Heart right ventricle (tissue), 16 donors: Measurements from ENCODE around the gene HJURP. TPM values are rescaled to one million over a fixed set of nuclear protein-coding genes. Genes with fewer than 3 reads are reported as not detected.

Experiments
- ATAC-seq, 8 donors: fragments of 200-7000 bp; cut with Tn5 transposase; one replicate each; pipeline ENCODE4 v1.9.1; 2020; ENCODE audit warnings: mild to moderate bottlenecking in 8 of 8, moderate library complexity in 8 of 8, moderate number of reproducible peaks in 1 of 8
- DNase-seq, 2 donors: peaks; one replicate each; pipeline ENCODE4 v3.0.0-alpha.2; 2020
- H3K27ac ChIP-seq, 10 donors: fragments of 200-600 bp; sonication (generic) in 2 of 10; one replicate each; pipeline versions ENCODE4 v1.5.0 to v1.8.0; 2020 to 2022; ENCODE audit warnings: mild to moderate bottlenecking in 3 of 10
- H3K27me3 ChIP-seq, 7 donors: fragments of 200-600 bp; one replicate each; pipeline ENCODE4 v1.8.0; 2021 to 2022; ENCODE audit warnings: mild to moderate bottlenecking in 2 of 7
- H3K36me3 ChIP-seq, 9 donors: fragments of 200-600 bp; sonication (generic) in 1 of 9; one replicate each; pipeline versions ENCODE4 v1.5.0 to v1.8.0; 2020 to 2022; ENCODE audit warnings: mild to moderate bottlenecking in 2 of 9
- H3K4me1 ChIP-seq, 9 donors: fragments of 200-600 bp; sonication (generic) in 1 of 9; one replicate each; pipeline versions ENCODE4 v1.5.0 to v1.8.0; 2020 to 2022; ENCODE audit warnings: mild to moderate bottlenecking in 4 of 9
- H3K4me3 ChIP-seq, 10 donors: fragments of 200-600 bp; sonication (generic) in 2 of 10; one replicate each; pipeline versions ENCODE4 v1.5.0 to v1.8.0; 2020 to 2022; ENCODE audit warnings: mild to moderate bottlenecking in 7 of 10, moderate library complexity in 2 of 10
- H3K9me3 ChIP-seq, 11 donors: fragments of 200-600 bp in 10 of 11; sonication (generic) in 2 of 11; one replicate each; pipeline versions ENCODE4 v1.5.0 to v1.8.0; 2013 to 2022; ENCODE audit warnings: mild to moderate bottlenecking in 2 of 11, control low read depth in 1 of 11, moderate library complexity in 1 of 11
- WGBS, 2 donors: extraction: QIAGEN DNeasy Blood & Tissue Kit; methylation state at CpG; one replicate each; pipeline ENCODE4 v1.1.7; 2013; ENCODE audit warnings: inconsistent platforms in 1 of 2; 5-methylcytosine and 5-hydroxymethylcytosine counted together
- intact Hi-C, 10 donors: fragments of 100-400 bp; cut with DNase I; formaldehyde crosslinking; loops; one replicate each; pipeline versions ENCODE4 v1.11.1 to v1.14.2; 2022
- polyA plus RNA-seq, 2 donors: library from polyadenylated mRNA; stranded (reverse); fragments of 200-250 nt; gene quantifications; one replicate each; pipeline ENCODE4 v1.2.3, GENCODE V29; 2013
- total RNA-seq, 10 donors: library from RNA; stranded (reverse); fragmentation: NEBNext Ultra II Directional in 3 of 10; extraction: Animal tissue kit (Norgen Biotek cat#: 25700) in 3 of 10; gene quantifications; one replicate each; pipeline versions ENCODE4 v1.2.1 to v1.2.4, GENCODE V29; 2021 to 2023
- TF ChIP-seq, protein P1 (sequence below), 9 donors: fragments of 200-600 bp; sonication (generic) in 2 of 9; IDR thresholded peaks; one replicate each; pipeline versions ENCODE4 v1.5.0 to v1.8.0; 2021 to 2022; ENCODE audit warnings: antibody characterized with exemption in 9 of 9, mild to moderate bottlenecking in 5 of 9, moderate library complexity in 1 of 9
- donor health status: Arrhythmogenic right ventricular cardiomyopathy.
- donor health status: ischemic (EF 13 %, LVEDD 7.1; RV severe dilation, severe dysfunction).
- donor health status: healthy with polysubstance abuse.
- donor health status: DM: no; HTN: yes; CAD: no.
- donor health status: DM: no; HTN: no; CAD: no.
- donor health status: ischemic (EF 25% LVEDD 6.9; RV normal size, moderate dysfunction).
- donor health status: ischemic (EF 25% LVEDD 5.7; RV mildly dilated, moderate dysfunction).
- donor health status: healthy.
- donor health status: DM: yes; HTN: yes; CAD: no.
- donor health status: Ischemic cardiomyopathy.
- donor health status: ischemic (EF 35%, LVEDD 5.7; RV mildly dilated, moderate dysfunction).
- donor health status: nonischemic (EF 11% LVEDD 7.7; RV severe dilation, severe dysfunction).
- donor health status: DM: yes; HTN: yes; CAD: no.
- donor health status: PGD.
- donor health status: ischemic (EF 29% LVEDD 5.4; RV normal size, mild dysfunction).
- donor health status: nonischemic (EF 23%, LVEDD 6.1; RV moderate dilation, normal function).

Gene HJURP
- total and polyA plus RNA-seq, 12 donors, result 0.22 to 2.9 (median 0.44) TPM; not detected in 4

DNA sequence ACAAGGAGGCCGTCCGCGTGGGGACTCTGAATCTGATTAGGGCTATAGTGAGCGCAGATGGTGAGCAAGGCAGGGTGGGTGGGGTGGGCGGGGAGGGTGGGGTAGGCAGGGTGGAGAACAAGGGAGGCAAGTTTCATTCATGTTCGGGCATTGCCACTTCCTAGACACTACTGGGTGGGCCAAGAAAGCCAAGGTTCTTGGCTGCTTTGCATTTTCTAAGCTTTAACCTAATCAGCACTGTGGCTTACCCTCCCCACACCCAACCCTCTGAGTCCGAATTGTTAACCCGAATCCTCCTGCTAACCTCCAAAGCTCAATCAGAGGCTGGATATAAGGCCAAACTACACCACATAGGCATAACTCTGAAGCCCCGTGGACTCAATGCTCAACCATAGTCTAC is 58.1 kb downstream of the HJURP start:
- TF ChIP-seq, protein P1, sequence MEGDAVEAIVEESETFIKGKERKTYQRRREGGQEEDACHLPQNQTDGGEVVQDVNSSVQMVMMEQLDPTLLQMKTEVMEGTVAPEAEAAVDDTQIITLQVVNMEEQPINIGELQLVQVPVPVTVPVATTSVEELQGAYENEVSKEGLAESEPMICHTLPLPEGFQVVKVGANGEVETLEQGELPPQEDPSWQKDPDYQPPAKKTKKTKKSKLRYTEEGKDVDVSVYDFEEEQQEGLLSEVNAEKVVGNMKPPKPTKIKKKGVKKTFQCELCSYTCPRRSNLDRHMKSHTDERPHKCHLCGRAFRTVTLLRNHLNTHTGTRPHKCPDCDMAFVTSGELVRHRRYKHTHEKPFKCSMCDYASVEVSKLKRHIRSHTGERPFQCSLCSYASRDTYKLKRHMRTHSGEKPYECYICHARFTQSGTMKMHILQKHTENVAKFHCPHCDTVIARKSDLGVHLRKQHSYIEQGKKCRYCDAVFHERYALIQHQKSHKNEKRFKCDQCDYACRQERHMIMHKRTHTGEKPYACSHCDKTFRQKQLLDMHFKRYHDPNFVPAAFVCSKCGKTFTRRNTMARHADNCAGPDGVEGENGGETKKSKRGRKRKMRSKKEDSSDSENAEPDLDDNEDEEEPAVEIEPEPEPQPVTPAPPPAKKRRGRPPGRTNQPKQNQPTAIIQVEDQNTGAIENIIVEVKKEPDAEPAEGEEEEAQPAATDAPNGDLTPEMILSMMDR (IDR thresholded peaks at IDR 0.05), result no peak
- intact Hi-C loops, result no loop called here
- Histone ChIP-seq H3K27ac (no peak overlapping the region), H3K36me3 (no peaks in the 10 kb centered on the region), H3K9me3 (peaks cover 0 to 5% (median 0%) of the 10 kb centered on the region in 11 donors), H3K27me3 (peaks cover 0 to 7% (median 0%) of the 10 kb centered on the region in 7 donors), H3K4me1 (no peaks in the 10 kb centered on the region), H3K4me3 (no peak overlapping the region)
- no peak for ATAC-seq
- no peak for DNase-seq
- 85 to 86% methylated on average over 9 of the region's 9 CpGs for WGBS, 2 donors

DNA sequence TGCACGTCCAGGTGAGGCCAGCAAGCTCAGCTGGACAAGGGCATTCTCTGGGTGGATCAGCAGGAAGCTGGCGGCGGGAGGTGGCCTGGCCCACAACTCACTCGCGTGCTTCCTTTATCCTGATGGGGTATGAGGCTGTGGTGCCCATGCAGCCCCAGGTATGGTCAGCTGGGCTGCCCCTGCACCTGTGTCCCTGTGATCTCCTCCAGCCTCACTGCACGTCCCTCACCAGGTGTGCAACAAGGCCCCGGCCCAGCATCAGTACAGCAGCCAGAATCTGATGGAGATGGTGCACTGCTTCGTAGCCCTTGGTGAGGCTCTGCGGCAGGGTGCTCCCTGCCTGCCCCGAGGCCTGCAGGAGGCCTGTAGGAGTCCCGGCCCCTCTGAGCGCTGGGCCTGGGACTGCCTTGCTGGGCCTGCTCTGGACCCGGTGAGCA is 58.6 kb downstream of the HJURP start:
- Histone ChIP-seq H3K4me3 (no peak overlapping the region), H3K4me1 (no peaks in the 10 kb centered on the region), H3K9me3 (peaks cover 0 to 4% (median 0%) of the 10 kb centered on the region in 11 donors), H3K36me3 (no peaks in the 10 kb centered on the region), H3K27me3 (peaks cover 0 to 7% (median 0%) of the 10 kb centered on the region in 7 donors), H3K27ac (no peak overlapping the region)
- intact Hi-C loops, result no loop called here
- TF ChIP-seq, protein P1 (IDR thresholded peaks at IDR 0.05), result no peak
- ATAC-seq (no peak), DNase-seq (no peak)
- WGBS, 2 donors, result 90 to 93% methylated on average over 13 of the region's 13 CpGs

DNA sequence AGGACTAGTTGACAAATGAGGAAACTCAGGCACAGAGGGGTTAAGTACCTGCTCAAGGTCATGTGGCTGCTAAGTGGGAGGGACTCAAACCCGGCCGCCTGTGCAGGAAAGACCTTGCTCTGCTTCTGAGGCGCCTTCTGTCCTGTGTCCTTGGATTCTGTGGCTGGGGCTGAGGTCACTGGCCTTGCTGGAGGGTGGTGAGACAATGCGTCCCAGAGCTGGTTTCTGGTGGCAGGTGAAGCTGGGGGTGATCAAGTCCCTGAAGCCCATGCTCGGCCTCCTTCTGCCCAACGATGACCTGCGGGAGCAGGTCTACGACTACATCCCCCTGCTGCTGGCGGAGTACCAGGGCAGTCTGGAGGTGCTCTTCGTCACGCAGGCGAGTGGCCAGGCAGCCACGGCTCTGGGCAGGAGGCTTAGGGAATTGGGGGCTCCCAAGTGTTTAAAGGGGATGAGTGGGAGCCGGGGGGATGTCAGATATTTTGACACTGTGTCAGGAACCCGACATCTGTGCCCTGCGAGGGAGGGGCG is 60.1 kb downstream of the HJURP start:
- no peak for DNase-seq
- Histone ChIP-seq H3K27me3 (peaks cover 0 to 7% (median 0%) of the 10 kb centered on the region in 7 donors), H3K9me3 (peaks cover 0 to 4% (median 0%) of the 10 kb centered on the region in 11 donors), H3K27ac (no peak overlapping the region), H3K4me3 (no peak overlapping the region), H3K36me3 (no peaks in the 10 kb centered on the region), H3K4me1 (no peaks in the 10 kb centered on the region)
- 74 to 75% methylated on average over 17 of the region's 17 CpGs for WGBS, 2 donors
- TF ChIP-seq, protein P1 (IDR thresholded peaks at IDR 0.05), result no peak
- no peak for ATAC-seq
- intact Hi-C loops, result no loop called here

DNA sequence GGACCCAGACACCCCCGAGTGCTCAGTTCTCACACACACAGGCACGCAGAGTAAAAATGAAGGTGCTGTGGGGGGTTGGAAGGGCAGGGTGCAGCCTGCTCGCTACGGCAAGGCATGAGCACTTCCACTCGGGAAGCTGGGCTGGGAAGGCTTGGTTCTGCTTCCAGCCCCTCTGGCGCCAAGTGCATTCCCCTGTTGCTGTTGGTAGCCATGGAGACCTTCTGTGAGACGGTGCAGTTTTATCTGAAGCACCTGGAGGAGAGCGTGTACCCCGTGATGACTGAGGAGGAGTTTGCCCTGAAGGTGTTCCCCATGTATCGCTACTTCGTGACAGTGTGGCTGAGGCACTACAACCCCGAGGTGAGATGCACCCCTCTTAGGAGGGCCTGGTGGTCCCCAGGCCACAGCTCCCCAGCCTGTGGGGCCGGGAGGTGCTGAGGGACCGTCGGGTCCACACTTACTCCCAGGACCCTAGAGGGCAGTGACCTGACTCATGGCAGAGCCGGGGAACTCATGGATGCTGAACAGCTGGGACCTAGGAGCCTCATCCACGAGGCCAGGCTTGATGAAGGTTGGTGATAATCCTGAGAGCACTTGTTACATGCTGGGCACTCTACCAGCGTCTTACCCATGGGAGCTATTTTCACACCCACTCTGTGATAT is 60.7 kb downstream of the HJURP start:
- TF ChIP-seq, protein P1 (IDR thresholded peaks at IDR 0.05), result no peak
- peaks cover 0 to 7% (median 0%) of the 10 kb centered on the region in 7 donors for H3K27me3 ChIP-seq
- no peak overlapping the region for H3K4me3 ChIP-seq
- intact Hi-C loops, result no loop called here
- H3K4me1 ChIP-seq, result no peaks in the 10 kb centered on the region
- DNase-seq, result no peak
- no peak for ATAC-seq
- peaks cover 0 to 4% (median 0%) of the 10 kb centered on the region in 11 donors for H3K9me3 ChIP-seq
- no peak overlapping the region for H3K27ac ChIP-seq
- no peaks in the 10 kb centered on the region for H3K36me3 ChIP-seq
- 73 to 76% methylated on average over 18 of the region's 18 CpGs for WGBS, 2 donors
